Iris pigment epithelial cell (primary cell): ENCODE results near the gene TMOD1.
"Not testable (repeated sequence)": the region's sequence is repeated elsewhere in the genome, so short reads cannot be mapped to it uniquely, and the experiment has no call there.

Experiments used
- DNase-seq: peaks from one replicate; pipeline ENCODE4 v3.0.0-alpha.2; 2011; ENCODE audit warnings: low read depth

TMOD1 gene

GRCh38 chr9:97598461-97599288 lies 97.2 kb downstream of the TMOD1 start:
- DNase-seq = peak; percentile 82

- DNase-seq = no peak
Measured at GRCh38 chr9:97599314-97599846, 97.9 kb downstream of the TMOD1 start.

- DNase-seq = no peak
Measured at GRCh38 chr9:97600531-97601227, 99.2 kb downstream of the TMOD1 start.

GRCh38 chr9:97601228-97601898 lies 99.9 kb downstream of the TMOD1 start:
- DNase-seq = no peak

- DNase-seq = no peak
Measured at GRCh38 chr9:97602430-97602829, 101.0 kb downstream of the TMOD1 start.

- no peak for DNase-seq
Measured at GRCh38 chr9:97604901-97605645, 103.6 kb downstream of the TMOD1 start.

- peak; percentile 59 for DNase-seq
Measured at GRCh38 chr9:97615439-97616072, 114.1 kb downstream of the TMOD1 start.

GRCh38 chr9:97617939-97618416 lies 116.5 kb downstream of the TMOD1 start:
- no peak for DNase-seq

- not testable (repeated sequence) for DNase-seq
Measured at GRCh38 chr9:97620063-97620462, 118.6 kb downstream of the TMOD1 start.

GRCh38 chr9:97622483-97622882 lies 121.0 kb downstream of the TMOD1 start:
- not testable (repeated sequence) for DNase-seq

GRCh38 chr9:97623946-97624345 lies 122.5 kb downstream of the TMOD1 start:
- no peak for DNase-seq

GRCh38 chr9:97625620-97626019 lies 124.2 kb downstream of the TMOD1 start:
- DNase-seq = no peak

GRCh38 chr9:97627624-97628023 lies 126.2 kb downstream of the TMOD1 start:
- peak; percentile 37 for DNase-seq

- no peak for DNase-seq
Measured at GRCh38 chr9:97628668-97629067, 127.2 kb downstream of the TMOD1 start.

- no peak for DNase-seq
Measured at GRCh38 chr9:97629156-97629555, 127.7 kb downstream of the TMOD1 start.

- no peak for DNase-seq
Measured at GRCh38 chr9:97630591-97630990, 129.1 kb downstream of the TMOD1 start.

- DNase-seq = peak; percentile 80
Measured at GRCh38 chr9:97632248-97632984, 130.9 kb downstream of the TMOD1 start.

- DNase-seq = peak; percentile 98
Measured at GRCh38 chr9:97632985-97633858, 131.8 kb downstream of the TMOD1 start, which contains the start of the genes NCBP1 and TSTD2. Gene NCBP1 (plus strand): TSS chr9:97633821. CDS start chr9:97633882, 61 bp downstream. Gene TSTD2 (minus strand): TSS chr9:97633368. CDS start chr9:97627562, 5,806 bp downstream.

- no peak for DNase-seq
Measured at GRCh38 chr9:97633859-97634490, 132.5 kb downstream of the TMOD1 start.
